NCI-H345 treated with DMSO at 0.1 percent for 48 hours (cell line): ENCODE data around the gene CADM2.

ENCODE experiments used
- DNase-seq: peaks from one replicate; lab custom pipeline; 2025; ENCODE audit not compliant: unreplicated experiment; lab: John Stamatoyannopoulos, UW

CADM2 gene

GRCh38 chr3:86104154-86104553, 1145.4 kb downstream of the CADM2 start:
- DNase-seq, result no peak

- DNase-seq, result no peak
These were observed 1150.6 kb downstream of the CADM2 start for GRCh38 chr3:86109434-86109833.
